Mesothelial cell of epicardium (in vitro differentiated cells): ENCODE measurements around the gene PRKN. TPM values are rescaled to one million over a fixed set of nuclear protein-coding genes. Genes with fewer than 3 reads are reported as not detected.
"Not testable (repeated sequence)": the region's sequence is repeated elsewhere in the genome, so short reads cannot be mapped to it uniquely, and the experiment has no call there.

ENCODE experiments used
- DNase-seq, 2 experiments: peaks; one replicate each; pipeline ENCODE4 v3.0.0; 2021; ENCODE audit warnings: low spot score in 2 of 2; ENCODE audit not compliant: unreplicated experiment in 2 of 2
- H3K27ac Mint-ChIP-seq: 2 replicates; pipeline ENCODE4 v1.8.0; 2021; ENCODE audit warnings: mixed read lengths
- H3K27me3 Mint-ChIP-seq: 2 replicates; pipeline ENCODE4 v1.8.0; 2021; ENCODE audit warnings: low read depth, mixed read lengths
- H3K36me3 Mint-ChIP-seq: 2 replicates; pipeline ENCODE4 v1.8.0; 2021; ENCODE audit warnings: mixed read lengths
- H3K4me1 Mint-ChIP-seq: 2 replicates; pipeline ENCODE4 v1.8.0; 2021; ENCODE audit warnings: mixed read lengths
- H3K4me3 Mint-ChIP-seq: 2 replicates; pipeline ENCODE4 v1.8.0; 2021; ENCODE audit warnings: mild to moderate bottlenecking, moderate library complexity, mixed read lengths
- H3K9me3 Mint-ChIP-seq: 2 replicates; pipeline ENCODE4 v1.8.0; 2021; ENCODE audit warnings: mixed read lengths
- total RNA-seq: library from RNA; stranded (reverse); gene quantifications from 3 replicates; pipeline ENCODE4 v1.2.1, GENCODE V29; 2021
- TF ChIP-seq, protein P1 (sequence below): fragments of 200-600 bp; sonication (generic); IDR thresholded peaks from one replicate; pipeline ENCODE4 v1.5.0; 2021; ENCODE audit warnings: antibody characterized with exemption; ENCODE audit not compliant: unreplicated experiment

PRKN gene
- total RNA-seq, 1 donor from 2014 or later: 7.6 TPM

DNA sequence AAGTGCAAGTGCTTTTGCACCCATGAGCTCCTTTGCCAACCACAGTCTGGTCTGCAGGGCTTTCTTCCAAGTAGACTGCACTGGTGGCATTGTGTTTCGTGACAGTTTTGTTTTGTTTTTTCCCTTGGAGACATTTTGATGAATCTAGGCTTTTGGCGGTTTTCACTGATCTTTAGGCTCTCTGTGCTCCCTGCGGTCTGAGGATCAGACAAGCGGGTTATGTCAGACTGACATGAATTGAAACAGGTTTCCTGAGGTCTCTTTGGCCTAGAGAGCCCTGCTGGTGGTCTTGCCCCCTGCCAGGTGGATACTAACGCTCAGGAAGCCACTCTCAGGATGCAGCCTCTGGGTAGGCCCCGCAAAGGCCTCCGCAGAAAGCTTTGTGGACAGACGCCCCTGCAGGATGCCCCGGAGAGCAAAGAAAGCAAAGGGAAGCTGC is 898.3 kb downstream of the PRKN start:
- no peak for DNase-seq
- H3K4me1 Mint-ChIP-seq: no peaks in the 10 kb centered on the region
- TF ChIP-seq, protein P1, sequence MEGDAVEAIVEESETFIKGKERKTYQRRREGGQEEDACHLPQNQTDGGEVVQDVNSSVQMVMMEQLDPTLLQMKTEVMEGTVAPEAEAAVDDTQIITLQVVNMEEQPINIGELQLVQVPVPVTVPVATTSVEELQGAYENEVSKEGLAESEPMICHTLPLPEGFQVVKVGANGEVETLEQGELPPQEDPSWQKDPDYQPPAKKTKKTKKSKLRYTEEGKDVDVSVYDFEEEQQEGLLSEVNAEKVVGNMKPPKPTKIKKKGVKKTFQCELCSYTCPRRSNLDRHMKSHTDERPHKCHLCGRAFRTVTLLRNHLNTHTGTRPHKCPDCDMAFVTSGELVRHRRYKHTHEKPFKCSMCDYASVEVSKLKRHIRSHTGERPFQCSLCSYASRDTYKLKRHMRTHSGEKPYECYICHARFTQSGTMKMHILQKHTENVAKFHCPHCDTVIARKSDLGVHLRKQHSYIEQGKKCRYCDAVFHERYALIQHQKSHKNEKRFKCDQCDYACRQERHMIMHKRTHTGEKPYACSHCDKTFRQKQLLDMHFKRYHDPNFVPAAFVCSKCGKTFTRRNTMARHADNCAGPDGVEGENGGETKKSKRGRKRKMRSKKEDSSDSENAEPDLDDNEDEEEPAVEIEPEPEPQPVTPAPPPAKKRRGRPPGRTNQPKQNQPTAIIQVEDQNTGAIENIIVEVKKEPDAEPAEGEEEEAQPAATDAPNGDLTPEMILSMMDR: no peak
- H3K27ac Mint-ChIP-seq: no peak overlapping the region
- peaks cover 8% of the 10 kb centered on the region for H3K27me3 Mint-ChIP-seq
- H3K4me3 Mint-ChIP-seq: no peak overlapping the region
- no peaks in the 10 kb centered on the region for H3K9me3 Mint-ChIP-seq
- H3K36me3 Mint-ChIP-seq: no peaks in the 10 kb centered on the region

- TF ChIP-seq, protein P1: no peak
- no peak overlapping the region for H3K27ac Mint-ChIP-seq
Observed at GRCh38 chr6:161828355-161828754, 899.2 kb downstream of the PRKN start.

GRCh38 chr6:161826512-161826911 is 901.1 kb downstream of the PRKN start:
- no peaks in the 10 kb centered on the region for H3K4me1 Mint-ChIP-seq
- TF ChIP-seq, protein P1: no peak
- H3K4me3 Mint-ChIP-seq: no peak overlapping the region
- H3K27ac Mint-ChIP-seq: no peak overlapping the region
- H3K9me3 Mint-ChIP-seq: no peaks in the 10 kb centered on the region
- DNase-seq: no peak
- peaks cover 3% of the 10 kb centered on the region for H3K27me3 Mint-ChIP-seq
- H3K36me3 Mint-ChIP-seq: no peaks in the 10 kb centered on the region

More at GRCh38 chr6:161828355-161828754, 899.2 kb downstream of the PRKN start:
- no peak for DNase-seq
- no peaks in the 10 kb centered on the region for H3K9me3 Mint-ChIP-seq
- no peaks in the 10 kb centered on the region for H3K4me1 Mint-ChIP-seq
- H3K36me3 Mint-ChIP-seq: no peaks in the 10 kb centered on the region
- peaks cover 3% of the 10 kb centered on the region for H3K27me3 Mint-ChIP-seq
- H3K4me3 Mint-ChIP-seq: no peak overlapping the region

GRCh38 chr6:161822204-161822603 is 905.4 kb downstream of the PRKN start:
- H3K27me3 Mint-ChIP-seq, H3K36me3 Mint-ChIP-seq, H3K4me1 Mint-ChIP-seq, H3K27ac Mint-ChIP-seq, H3K9me3 Mint-ChIP-seq, H3K4me3 Mint-ChIP-seq: not testable (repeated sequence)
- DNase-seq: peak in 1 of 2 experiments; percentile 6

GRCh38 chr6:161817881-161818280 is 909.7 kb downstream of the PRKN start:
- TF ChIP-seq, protein P1: no peak
- H3K27me3 Mint-ChIP-seq: peaks cover 3% of the 10 kb centered on the region
- H3K27ac Mint-ChIP-seq: no peak overlapping the region
- no peak overlapping the region for H3K4me3 Mint-ChIP-seq
- no peak for DNase-seq
- H3K4me1 Mint-ChIP-seq: no peaks in the 10 kb centered on the region
- H3K9me3 Mint-ChIP-seq: peaks cover 3% of the 10 kb centered on the region
- H3K36me3 Mint-ChIP-seq: no peaks in the 10 kb centered on the region

DNA sequence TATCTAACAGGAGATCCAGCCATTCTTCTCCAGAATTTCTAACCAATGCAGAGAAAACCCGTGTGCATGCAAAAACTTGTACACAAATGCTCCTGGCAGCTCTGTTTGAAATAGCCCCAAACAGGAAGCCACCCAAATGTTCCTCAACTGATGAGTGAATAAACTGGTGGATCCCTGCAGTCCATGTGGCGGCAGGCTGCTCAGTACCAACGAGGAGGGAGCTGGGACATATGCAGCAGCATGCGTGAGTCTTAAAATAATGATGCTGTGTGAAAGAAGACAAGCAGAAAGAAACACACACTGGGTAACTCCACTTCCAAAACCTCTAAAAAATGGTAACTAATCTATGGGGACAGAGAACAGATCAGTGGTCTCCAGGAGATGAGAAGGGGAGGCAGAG is 911.6 kb downstream of the PRKN start:
- Mint-ChIP-seq H3K27ac (no peak overlapping the region), H3K4me1 (no peaks in the 10 kb centered on the region), H3K4me3 (no peak overlapping the region), H3K9me3 (peaks cover 7% of the 10 kb centered on the region), H3K27me3 (peaks cover 3% of the 10 kb centered on the region), H3K36me3 (no peaks in the 10 kb centered on the region)
- TF ChIP-seq, protein P1: no peak
- DNase-seq: no peak
